ENCODE measurements around the gene PLA2G4F. TPM values are rescaled to one million over a fixed set of nuclear protein-coding genes. Genes with fewer than 3 reads are reported as not detected.
A peak's percentile ranks its signal among the peaks of the same experiment; 100 is the strongest.

PLA2G4F gene
- total RNA-seq, 1 donor from 2014 or later: 35.1 TPM

DNA sequence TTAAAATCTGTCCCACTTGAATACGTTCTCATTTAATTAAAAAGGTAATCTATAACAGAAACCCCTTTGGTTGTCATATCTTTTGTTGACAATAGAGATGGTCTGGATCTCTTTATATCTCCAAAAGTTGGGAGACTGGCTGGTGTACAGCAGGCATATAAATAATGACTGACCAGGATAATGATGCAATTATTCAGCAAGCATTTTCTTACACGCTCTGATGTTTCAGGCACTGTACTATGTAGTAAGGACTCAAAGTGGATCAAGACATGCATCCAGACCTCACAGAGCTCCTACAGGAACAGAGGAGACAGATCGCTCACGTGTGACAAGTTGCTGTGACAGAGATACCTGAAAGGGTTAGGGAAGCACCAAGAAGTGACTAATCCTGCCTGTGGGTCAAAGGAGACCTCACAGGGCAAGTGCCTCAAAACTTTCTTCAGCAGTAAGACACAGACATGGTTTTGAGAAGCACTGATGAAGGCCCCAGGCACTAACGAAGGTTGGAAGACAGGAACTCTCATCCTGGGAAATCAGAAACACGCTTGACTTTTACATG, 26.0 kb upstream of the PLA2G4F start:
- H3K9me3 ChIP-seq: no peaks in the 10 kb centered on the region
- no peaks in the 10 kb centered on the region for H3K4me1 ChIP-seq
- no peak overlapping the region for H3K4me3 ChIP-seq
- no peaks in the 10 kb centered on the region for H3K27me3 ChIP-seq
- TF ChIP-seq POLR2AphosphoS5 (IDR thresholded peaks at IDR 0.05; ENCODE audit: insufficient read depth in 1 of 2, low read depth in 1 of 2) (no peak), POLR2A (IDR thresholded peaks at IDR 0.05) (no peak)
- TF ChIP-seq, protein P1, sequence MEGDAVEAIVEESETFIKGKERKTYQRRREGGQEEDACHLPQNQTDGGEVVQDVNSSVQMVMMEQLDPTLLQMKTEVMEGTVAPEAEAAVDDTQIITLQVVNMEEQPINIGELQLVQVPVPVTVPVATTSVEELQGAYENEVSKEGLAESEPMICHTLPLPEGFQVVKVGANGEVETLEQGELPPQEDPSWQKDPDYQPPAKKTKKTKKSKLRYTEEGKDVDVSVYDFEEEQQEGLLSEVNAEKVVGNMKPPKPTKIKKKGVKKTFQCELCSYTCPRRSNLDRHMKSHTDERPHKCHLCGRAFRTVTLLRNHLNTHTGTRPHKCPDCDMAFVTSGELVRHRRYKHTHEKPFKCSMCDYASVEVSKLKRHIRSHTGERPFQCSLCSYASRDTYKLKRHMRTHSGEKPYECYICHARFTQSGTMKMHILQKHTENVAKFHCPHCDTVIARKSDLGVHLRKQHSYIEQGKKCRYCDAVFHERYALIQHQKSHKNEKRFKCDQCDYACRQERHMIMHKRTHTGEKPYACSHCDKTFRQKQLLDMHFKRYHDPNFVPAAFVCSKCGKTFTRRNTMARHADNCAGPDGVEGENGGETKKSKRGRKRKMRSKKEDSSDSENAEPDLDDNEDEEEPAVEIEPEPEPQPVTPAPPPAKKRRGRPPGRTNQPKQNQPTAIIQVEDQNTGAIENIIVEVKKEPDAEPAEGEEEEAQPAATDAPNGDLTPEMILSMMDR (IDR thresholded peaks at IDR 0.05): no peak
- H3K36me3 ChIP-seq: peaks cover 0 to 91% of the 10 kb centered on the region in 2 donors
- intact Hi-C loops (cut with DNase I): no loop called here
- H3K27ac ChIP-seq: no peak overlapping the region
- no peak for DNase-seq (ENCODE audit: extremely low spot score in 2 of 2)

DNA sequence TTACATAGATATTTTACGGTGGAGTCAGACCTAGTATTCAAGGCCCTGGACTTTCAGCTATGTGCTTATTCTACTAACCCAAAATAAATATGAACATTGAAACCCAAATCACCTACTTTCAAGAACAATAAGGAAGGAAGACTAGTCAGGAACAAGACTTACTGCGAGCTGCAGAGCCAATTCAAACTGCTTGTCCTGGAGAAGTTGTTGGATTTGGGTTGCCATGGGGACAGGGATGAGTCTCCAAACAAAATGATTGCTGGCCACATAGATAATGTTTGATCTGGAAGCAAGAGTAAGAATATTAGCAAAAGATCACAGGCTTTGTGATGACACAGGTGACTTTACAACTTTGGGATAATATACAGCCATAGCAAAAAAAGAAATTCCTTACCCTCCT, 21.6 kb upstream of the PLA2G4F start:
- no peak overlapping the region for H3K27ac ChIP-seq
- TF ChIP-seq POLR2A (IDR thresholded peaks at IDR 0.05): no peak
- TF ChIP-seq POLR2AphosphoS5 (IDR thresholded peaks at IDR 0.05; ENCODE audit: insufficient read depth in 1 of 2, low read depth in 1 of 2): no peak
- TF ChIP-seq, protein P1 (IDR thresholded peaks at IDR 0.05): no peak
- H3K36me3 ChIP-seq: peaks cover 0 to 82% of the 10 kb centered on the region in 2 donors
- no peak overlapping the region for H3K4me3 ChIP-seq
- intact Hi-C loops (cut with DNase I): no loop called here
- H3K4me1 ChIP-seq: no peaks in the 10 kb centered on the region
- no peak for DNase-seq (ENCODE audit: extremely low spot score in 2 of 2)
- no peaks in the 10 kb centered on the region for H3K9me3 ChIP-seq
- H3K27me3 ChIP-seq: no peaks in the 10 kb centered on the region

DNA sequence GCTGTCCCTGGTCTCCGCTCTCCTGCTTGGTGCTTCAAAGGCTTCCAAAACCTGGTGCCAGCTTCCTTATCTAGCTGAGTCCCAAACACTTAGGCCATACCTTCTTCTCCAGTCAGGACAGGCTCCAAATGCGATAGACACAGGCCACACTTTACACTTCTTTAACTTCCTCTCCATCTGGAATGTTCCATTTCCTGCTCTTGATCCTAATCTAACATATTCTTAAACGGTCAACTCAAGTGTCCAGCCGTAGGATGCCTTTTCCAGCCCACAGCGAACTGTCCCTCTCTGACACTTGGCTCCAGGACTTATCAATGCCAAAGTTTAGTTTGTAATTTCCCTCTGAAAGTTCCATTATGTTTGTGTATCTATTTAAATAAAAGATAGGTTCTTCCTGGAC, 19.2 kb upstream of the PLA2G4F start:
- Histone ChIP-seq H3K27me3 (no peaks in the 10 kb centered on the region), H3K4me3 (no peak overlapping the region), H3K27ac (no peak overlapping the region), H3K36me3 (peaks cover 0 to 81% of the 10 kb centered on the region in 2 donors), H3K9me3 (no peaks in the 10 kb centered on the region), H3K4me1 (no peaks in the 10 kb centered on the region)
- DNase-seq (ENCODE audit: extremely low spot score in 2 of 2): no peak
- intact Hi-C loops (cut with DNase I): no loop called here
- TF ChIP-seq POLR2AphosphoS5 (IDR thresholded peaks at IDR 0.05; ENCODE audit: insufficient read depth in 1 of 2, low read depth in 1 of 2) (no peak), POLR2A (IDR thresholded peaks at IDR 0.05) (no peak)
- TF ChIP-seq, protein P1 (IDR thresholded peaks at IDR 0.05): no peak

DNA sequence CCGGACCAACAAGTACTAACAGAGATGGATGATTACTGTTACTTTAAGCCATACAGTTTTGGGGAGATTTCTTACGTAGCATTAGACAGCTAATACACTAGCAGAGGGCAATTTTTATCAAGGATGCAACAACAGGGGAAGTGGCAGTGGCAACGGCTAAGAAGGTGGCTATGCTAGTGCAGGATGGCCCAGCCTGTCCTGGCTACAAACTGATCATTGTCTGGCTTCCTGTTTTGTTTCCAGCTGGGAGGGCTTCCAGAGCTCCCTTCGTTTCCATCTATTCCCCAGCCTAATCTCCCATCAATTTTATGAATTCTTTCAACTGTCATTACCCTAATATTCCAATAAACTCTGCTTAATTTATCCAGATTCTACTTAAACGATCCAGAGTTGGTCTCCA, 16.0 kb upstream of the PLA2G4F start:
- Histone ChIP-seq H3K27me3 (no peaks in the 10 kb centered on the region), H3K27ac (no peak overlapping the region), H3K36me3 (peaks cover 0 to 74% of the 10 kb centered on the region in 2 donors), H3K4me3 (no peak overlapping the region), H3K9me3 (no peaks in the 10 kb centered on the region), H3K4me1 (no peaks in the 10 kb centered on the region)
- TF ChIP-seq POLR2A (IDR thresholded peaks at IDR 0.05): no peak
- no peak for TF ChIP-seq POLR2AphosphoS5 (IDR thresholded peaks at IDR 0.05; ENCODE audit: insufficient read depth in 1 of 2, low read depth in 1 of 2)
- TF ChIP-seq, protein P1 (IDR thresholded peaks at IDR 0.05): no peak
- intact Hi-C loops (cut with DNase I): no loop called here
- no peak for DNase-seq (ENCODE audit: extremely low spot score in 2 of 2)

DNA sequence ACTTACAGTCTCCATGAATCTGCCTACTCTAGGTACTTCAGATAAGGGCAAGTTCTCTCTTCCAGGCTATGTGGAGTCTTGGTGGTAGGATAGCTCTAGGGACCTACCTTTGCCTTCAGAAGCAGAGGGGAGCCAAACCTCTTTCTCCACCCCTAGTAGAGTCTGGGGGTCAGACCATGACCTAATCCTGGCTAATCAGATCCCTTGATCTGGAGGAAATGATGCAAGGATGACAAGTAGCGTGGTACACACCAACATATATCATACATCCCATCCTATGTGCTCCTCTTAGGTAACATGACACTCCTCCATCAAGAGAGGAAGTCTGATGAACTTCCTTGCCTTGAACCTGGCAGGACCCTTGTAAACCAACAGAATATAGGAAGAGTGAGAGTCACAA, 15.4 kb upstream of the PLA2G4F start:
- H3K9me3 ChIP-seq: no peaks in the 10 kb centered on the region
- peaks cover 0 to 76% of the 10 kb centered on the region in 2 donors for H3K36me3 ChIP-seq
- peak in 1 of 2 donors; percentile 49 for DNase-seq (ENCODE audit: extremely low spot score in 2 of 2)
- no peak overlapping the region for H3K4me3 ChIP-seq
- H3K27me3 ChIP-seq: no peaks in the 10 kb centered on the region
- H3K4me1 ChIP-seq: no peaks in the 10 kb centered on the region
- no peak overlapping the region for H3K27ac ChIP-seq
- no peak for TF ChIP-seq POLR2A (IDR thresholded peaks at IDR 0.05)
- intact Hi-C loops (cut with DNase I): no loop called here
